Astrocyte of the cerebellum (primary cell): ENCODE measurements around the gene FERMT2.
"Not testable (repeated sequence)": the region's sequence is repeated elsewhere in the genome, so short reads cannot be mapped to it uniquely, and the experiment has no call there.

Source experiments
- DNase-seq: peaks from one replicate; pipeline ENCODE4 v3.0.0-alpha.2; 2011; ENCODE audit warnings: low read depth
- H3K4me3 ChIP-seq: 2 replicates; pipeline ENCODE4 v1.5.1; 2011; ENCODE audit warnings: mild to moderate bottlenecking, low read depth, low read length, moderate library complexity
- in situ Hi-C: cut with HindIII; loops from 2 replicates; pipeline ENCODE4 v1.10.0; 2017; ENCODE audit warnings: low sequenced_read_pairs
- TF ChIP-seq, protein P1 (sequence below): IDR thresholded peaks from 2 replicates; pipeline ENCODE4 v1.5.1; 2012; ENCODE audit warnings: low read length, low read depth, moderate library complexity, mild to moderate bottlenecking; ENCODE audit errors: missing control alignments

FERMT2 gene

DNA sequence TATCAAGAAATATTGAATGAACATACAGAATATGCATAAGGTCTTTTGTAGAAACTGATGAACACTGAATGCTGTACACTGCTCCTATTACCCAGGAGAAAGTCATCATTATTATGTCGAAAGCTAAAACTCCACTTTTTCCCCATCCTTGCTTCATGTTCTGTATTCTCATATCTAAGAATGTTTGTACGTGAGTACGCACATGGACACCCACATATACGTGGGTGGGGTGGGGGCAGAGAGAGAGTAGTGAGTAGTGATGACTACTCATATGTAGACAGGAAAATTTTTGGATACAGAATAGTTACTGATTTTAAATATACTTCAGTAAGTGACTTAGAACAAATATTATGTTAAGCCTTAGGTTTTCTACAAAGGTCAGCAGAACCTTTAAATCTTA is 75.1 kb downstream of the FERMT2 start:
- DNase-seq, result no peak
- TF ChIP-seq, protein P1, sequence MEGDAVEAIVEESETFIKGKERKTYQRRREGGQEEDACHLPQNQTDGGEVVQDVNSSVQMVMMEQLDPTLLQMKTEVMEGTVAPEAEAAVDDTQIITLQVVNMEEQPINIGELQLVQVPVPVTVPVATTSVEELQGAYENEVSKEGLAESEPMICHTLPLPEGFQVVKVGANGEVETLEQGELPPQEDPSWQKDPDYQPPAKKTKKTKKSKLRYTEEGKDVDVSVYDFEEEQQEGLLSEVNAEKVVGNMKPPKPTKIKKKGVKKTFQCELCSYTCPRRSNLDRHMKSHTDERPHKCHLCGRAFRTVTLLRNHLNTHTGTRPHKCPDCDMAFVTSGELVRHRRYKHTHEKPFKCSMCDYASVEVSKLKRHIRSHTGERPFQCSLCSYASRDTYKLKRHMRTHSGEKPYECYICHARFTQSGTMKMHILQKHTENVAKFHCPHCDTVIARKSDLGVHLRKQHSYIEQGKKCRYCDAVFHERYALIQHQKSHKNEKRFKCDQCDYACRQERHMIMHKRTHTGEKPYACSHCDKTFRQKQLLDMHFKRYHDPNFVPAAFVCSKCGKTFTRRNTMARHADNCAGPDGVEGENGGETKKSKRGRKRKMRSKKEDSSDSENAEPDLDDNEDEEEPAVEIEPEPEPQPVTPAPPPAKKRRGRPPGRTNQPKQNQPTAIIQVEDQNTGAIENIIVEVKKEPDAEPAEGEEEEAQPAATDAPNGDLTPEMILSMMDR, result no peak
- no peak overlapping the region for H3K4me3 ChIP-seq
- in situ Hi-C loops, result no loop called here

DNA sequence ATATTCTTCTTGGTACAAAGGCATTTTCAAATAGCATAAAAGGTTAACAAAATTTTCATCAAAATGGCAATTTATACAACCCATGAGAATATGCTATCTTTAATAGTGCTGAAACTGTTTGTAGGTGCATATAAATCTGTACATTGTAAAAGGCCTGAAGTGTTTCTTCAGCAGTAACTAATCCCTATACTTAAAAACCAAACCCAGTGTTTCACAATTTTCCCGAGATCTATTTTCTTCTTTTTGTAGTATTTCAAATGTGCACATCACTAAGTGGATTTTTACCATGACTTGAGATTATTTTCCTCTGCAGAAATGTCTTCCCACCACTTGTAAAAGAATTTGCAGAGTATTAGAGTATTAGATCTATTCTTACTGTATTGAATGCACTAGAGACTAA is 76.5 kb downstream of the FERMT2 start:
- no peak overlapping the region for H3K4me3 ChIP-seq
- DNase-seq, result no peak
- TF ChIP-seq, protein P1, result no peak
- in situ Hi-C loops, result no loop called here

DNA sequence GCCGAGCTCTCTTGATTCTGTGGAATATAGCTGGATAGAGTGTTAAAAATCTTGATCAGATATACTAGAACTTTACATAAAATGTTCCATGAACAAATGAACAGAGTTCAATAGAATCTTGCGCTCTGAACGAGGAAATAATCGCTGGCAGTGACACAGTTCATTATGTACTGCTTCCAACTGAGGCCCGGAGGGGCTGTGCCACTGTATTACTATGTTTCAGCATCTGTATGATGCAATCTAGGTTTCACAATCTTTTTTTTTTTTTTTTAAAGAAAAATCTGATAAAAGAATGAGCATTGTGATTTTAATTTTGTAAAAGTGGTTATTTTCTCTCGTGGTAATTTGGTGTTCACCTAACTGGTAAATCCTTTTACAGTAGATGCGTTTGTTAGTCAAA is 77.2 kb downstream of the FERMT2 start:
- H3K4me3 ChIP-seq, result no peak overlapping the region
- in situ Hi-C loops, result no loop called here
- TF ChIP-seq, protein P1, result no peak
- no peak for DNase-seq

DNA sequence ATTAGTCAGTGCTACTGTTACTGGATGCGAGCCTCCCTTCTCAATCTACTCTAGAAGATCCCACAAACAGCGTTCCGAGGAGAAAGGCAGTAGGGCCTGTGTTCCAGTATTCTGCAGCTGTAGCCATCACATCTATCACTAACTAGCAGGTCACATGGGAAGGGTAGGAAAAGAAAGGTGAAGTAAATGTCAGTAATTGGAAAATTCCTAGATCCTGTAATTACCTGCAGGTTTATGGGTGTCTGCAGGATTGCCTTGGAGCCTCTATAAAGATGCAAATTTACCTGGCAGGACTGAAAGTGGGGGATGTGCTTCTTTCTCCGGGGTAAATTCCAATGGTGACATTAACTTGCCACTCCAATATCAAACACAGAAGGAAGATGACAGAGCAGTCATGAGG is 77.8 kb downstream of the FERMT2 start:
- H3K4me3 ChIP-seq, result no peak overlapping the region
- DNase-seq, result no peak
- in situ Hi-C loops, result no loop called here
- TF ChIP-seq, protein P1, result no peak

DNA sequence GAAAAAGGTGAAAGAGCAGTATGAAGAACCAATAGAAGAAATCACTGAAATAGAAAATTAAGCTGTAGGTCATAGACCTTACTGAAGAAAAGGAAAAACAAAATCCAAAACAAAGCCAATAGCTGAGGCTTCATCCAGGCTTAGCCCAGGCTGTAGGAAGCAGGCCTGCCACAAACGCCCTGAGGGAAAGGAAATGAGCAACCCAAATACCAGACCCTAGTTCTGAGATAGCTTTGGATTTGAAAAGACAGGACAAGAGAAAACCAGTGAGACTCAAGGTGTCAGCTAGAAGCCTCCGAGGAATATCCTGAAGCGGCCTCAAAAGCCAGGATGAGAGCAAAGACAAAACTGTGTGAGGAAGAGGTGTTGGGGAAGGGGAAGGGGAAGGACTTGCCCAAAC is 79.2 kb downstream of the FERMT2 start:
- DNase-seq, result no peak
- TF ChIP-seq, protein P1, result no peak
- in situ Hi-C loops, result no loop called here

GRCh38 chr14:52868911-52869618 is 81.8 kb downstream of the FERMT2 start:
- TF ChIP-seq, protein P1, result no peak
- no peak overlapping the region for H3K4me3 ChIP-seq
- DNase-seq, result no peak
- in situ Hi-C loops, result no loop called here

More for the DNA sequence above, 79.2 kb downstream of the FERMT2 start:
- H3K4me3 ChIP-seq, result no peak overlapping the region

DNA sequence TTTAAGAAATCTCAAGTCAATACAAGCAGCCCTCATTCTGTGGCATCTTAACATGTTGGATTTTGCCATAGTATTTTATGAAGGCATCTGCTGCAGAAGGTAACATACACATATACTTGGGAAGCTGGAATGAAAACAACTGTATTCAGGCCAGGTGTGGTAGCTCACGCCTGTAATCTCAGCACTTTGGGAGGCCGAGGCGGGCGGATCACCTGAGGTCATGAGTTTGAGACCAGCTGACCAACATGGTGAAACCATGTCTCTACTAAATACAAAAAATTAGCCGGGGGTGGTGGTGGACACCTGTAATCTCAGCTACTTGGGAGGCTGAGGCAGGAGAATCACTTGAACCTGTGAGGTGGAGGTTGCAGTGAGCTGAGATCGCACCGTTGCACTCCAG is 86.0 kb downstream of the FERMT2 start:
- H3K4me3 ChIP-seq, in situ Hi-C loops, DNase-seq: not testable (repeated sequence)
